Activated T-cell treated with anti-CD3 and anti-CD28 coated beads for 48 hours (primary cell): ENCODE results near the gene HIP1R.

ENCODE experiments used
- DNase-seq: peaks from one replicate; pipeline ENCODE4 v3.0.0-alpha.2; 2020; ENCODE audit warnings: low read depth

HIP1R gene

DNA sequence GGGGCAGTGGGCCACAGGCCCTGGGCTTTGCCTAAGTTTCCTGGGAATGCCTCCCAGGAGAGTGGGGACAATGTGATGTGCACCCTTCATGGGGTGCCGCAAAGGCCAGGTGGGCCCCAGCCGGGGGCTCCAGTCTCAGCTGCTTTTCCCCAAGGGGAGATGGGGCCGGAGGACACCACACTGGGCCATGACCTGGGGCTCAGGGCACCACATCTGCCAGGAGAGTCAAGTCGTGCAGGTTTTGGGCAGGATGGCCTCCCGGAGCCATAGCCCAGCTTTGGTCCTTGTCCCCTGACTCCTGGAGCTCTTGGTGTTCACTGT lies 12.2 kb downstream of the HIP1R start:
- DNase-seq: no peak

DNA sequence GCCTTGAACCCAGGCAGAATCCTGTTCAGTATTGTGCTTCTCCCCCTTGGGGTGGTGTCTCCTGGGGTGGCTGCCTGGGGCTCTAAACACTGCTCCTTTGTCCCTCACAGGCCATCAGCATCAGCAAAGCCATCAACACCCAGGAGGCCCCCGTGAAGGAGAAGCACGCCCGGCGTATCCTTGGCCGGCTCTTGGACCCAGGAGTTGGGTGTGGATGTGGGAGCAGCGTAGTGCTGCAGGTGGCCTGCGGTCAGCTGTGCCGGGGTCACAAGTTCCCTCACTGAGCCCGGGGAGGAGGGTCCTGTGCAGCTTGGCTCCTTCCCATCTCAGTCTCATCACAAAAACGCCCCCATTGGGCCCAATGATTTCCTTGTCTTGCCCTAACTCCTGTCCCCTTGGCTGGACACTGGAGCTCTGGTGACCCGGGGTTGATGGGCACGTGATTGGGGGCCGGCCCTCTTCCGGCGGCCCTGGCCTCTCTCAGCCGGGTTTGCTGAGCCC lies 12.7 kb downstream of the HIP1R start:
- no peak for DNase-seq

DNA sequence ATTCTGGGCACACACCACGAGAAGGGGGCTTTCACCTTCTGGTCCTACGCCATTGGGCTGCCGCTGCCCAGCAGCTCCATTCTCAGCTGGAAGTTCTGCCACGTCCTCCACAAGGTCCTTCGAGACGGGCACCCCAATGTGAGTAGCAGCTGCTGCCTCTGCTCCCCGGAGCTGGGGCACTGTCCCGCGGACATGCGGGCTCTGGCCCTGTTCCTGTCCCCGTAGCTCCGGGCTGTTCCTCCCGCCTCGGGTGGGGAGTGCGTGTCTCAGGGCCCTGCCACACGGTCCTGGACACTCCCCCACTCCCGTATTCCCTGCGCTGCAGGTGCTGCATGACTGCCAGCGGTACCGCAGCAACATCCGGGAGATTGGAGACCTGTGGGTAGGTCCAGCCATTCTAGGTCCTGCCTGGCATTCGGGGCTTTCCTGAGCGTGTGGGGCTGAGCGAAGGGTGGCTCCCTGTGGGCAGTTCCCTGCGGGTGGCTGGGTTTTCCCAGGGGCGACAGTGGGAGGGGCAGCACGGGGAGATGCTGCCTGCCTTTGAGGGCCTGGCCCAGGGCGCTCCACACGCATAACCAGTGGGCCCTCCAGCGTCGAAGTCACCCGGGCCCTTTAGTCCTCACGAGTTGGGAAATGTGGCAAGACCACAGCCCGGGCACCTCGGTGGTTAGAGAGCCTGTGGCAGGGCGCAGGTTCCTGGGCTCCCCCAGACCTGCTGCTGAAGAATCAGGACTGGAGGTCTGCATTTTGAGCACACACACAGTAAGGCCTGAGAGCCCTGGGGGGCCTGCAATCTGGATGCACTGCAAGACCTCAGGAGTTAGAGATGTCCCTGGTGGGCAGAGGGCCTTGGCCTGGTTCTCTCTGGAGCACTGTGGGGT lies 13.5 kb downstream of the HIP1R start:
- no peak for DNase-seq

DNA sequence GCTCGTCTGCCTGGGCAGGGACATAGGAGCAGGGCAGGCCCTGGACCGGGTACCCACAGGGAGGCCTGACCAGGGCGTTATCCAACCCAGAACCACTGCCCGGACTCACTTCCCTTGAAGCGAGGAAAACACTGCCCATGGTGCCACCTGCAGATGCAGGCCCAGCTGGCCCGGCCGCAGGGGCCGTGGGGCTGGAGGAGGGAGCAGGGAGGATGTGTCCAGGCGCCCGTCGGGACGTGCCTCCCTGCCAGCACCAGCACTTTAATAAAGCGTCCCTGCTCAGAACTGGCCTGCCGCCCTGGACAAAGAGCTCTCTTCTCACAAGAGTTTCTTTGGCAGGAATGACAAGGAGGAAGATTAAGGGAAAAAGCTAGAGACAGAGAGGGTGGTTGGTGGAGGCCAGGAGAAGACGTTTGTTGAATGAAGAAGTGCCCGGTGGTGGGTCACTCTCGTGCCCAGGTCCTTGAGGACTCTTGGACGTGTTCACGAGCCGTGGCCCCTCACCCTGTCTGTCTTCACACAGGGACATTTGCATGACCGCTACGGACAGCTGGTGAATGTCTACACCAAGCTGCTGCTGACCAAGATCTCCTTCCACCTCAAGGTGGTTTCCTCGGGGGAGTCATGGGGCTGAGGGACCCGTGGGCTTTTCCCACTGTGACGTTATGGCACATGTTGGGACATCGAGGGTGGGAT lies 14.2 kb downstream of the HIP1R start:
- no peak for DNase-seq

DNA sequence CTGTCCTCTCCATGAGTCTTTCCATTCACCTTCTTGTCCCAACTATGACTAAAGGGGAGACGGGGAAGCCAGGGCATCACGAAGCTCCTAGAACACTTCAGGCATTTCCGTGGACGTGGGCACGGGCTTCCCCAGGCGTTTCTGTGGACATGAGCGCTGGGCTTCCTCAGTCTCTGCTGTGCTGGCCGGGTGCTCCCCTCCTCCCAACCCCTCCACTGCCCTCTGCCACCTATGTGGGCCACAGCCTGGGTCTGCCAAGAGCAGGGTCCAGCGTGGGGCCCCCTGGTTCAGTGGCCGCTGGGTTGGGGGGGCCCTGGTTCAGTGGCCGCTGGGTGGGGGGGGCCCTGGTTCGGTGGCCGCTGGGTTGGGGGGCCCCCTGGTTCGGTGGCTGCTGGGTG lies 14.8 kb downstream of the HIP1R start:
- DNase-seq: no peak

DNA sequence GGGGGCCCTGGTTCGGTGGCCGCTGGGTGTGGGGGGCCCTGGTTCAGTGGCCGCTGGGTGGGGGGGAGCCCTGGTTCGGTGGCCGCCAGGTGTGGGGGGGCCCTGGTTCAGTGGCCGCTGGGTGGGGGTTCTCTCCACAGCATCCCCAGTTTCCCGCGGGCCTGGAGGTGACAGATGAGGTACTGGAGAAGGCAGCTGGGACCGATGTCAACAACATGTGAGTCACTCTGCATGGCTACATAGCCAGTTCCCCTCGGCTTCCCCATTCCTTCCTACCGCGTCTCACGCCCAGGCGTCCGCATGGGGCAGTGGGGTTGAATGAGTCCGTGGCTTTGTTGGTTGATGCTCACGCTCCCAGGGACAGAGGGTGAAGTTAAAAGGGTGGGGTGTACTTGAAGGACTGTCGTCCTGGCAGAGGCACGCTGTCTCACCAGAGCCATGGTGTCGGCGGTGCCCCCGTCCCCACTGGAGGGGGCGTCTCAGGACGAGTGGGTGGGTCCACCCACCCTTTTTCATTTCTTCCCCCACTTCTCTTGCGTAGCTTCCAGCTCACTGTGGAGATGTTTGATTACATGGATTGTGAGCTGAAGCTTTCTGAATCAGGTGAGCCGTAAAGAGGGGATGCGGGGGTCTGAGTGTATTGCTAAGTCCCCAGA lies 15.6 kb downstream of the HIP1R start:
- DNase-seq: no peak

DNA sequence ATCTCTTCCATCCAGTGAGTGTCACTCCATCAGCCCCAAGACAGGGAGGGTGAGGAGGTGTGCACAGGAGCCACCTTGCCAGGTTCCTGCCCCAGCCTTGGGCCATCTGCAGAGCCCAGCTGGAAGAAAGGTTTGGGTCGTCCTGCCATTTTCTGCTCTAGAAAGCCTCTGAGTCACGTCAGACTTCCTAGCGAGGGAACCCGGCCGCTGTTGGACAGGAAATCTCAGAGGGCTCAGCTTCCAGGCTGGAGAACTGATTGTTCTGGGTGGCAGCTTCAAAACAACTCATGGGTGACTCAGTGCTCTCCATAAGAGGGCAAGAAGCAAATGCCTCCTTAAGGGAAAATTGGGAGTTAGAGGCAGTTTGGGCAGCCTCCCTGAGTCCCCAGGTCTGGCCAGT lies 16.6 kb downstream of the HIP1R start:
- DNase-seq: no peak

DNA sequence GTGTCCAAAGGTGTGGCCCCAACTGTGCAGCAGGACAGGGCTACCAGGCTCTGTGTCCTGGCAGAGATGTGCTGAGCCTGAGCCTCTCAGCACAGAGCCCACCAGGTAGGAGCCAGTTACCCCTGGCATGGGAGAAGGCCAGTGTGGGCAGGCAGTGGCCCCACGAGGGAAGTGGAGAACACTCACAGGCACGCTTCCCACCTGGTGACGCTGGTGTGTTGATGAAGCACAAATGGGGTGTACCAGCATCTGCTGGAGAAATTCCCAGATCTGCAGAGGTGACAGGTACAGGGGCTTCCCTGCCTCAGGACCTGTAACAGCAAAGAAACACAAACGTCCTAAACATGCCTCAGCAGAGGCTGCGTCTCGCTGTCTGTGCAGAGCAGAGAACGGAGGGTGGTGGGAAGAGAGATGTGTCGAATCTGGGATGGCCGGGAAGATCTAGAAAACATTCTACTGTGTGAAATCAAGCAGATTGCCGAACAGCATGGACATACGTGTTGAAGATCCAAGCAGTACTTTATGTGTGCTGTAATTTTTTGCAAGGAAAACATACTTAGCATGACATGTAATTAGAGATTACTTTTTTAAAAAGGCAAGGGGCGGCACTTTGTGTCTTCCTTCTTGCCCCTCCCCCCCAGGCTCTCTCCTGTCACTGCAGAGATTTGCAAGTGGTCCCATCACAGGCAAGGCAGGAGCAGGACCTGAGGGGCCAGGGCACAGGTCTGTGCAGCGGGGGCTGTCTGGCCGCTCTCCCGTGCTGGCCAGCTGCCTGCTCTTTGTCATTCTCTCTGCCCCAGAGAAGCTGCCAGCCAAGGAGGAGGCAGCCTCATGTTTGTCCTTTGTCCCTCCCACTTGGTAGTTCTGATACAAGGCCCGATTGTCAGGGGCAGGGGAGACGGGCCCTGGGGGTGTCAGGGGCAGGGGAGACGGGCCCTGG lies 17.3 kb downstream of the HIP1R start:
- DNase-seq: no peak

DNA sequence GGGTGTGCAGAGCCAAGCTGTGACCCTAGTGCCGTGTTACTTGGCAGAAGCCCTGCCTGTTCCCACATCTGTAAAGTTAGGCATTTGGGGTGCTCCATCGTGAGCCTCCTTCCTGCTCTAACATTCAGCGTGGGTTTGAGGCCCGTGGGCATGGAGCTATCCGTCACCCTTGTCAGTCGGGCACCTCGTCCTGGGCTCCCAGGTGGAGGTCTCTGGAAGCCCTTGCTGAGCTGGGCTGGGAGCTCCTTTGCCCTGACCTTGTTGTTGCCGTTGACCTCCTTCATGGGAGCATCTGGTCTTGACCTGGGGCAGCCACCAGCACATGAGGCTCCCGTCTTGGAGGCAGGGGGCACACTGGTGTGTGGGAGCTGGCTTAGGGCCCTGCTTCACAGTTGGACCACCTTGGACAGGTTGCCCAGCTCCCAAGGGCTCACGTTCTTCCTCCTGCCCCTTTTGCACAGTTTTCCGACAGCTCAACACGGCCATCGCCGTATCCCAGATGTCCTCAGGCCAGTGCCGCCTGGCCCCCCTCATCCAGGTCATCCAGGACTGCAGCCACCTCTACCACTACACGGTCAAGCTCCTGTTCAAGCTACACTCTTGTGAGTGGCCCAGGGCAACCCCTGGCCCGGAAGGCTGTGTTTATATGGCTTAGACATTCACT lies 18.5 kb downstream of the HIP1R start:
- DNase-seq: no peak

DNA sequence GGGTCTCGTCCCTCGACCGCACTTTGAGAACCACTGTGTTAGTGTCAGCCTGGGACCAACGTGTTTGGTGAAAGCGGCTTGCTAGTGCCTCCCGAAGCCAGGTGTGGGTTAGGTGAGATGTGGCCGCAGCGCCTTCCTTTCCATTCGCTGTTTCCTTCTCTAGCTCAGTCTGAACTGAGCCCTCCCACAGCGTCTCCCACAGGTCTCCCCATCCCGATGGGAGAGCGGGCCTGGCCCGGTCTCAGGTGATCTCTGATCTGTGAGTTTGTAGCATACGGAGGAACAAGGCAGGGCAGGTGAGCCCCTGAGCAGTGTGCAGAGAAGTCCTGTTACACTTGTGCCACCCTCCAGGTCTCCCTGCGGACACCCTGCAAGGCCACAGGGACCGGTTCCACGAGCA lies 19.3 kb downstream of the HIP1R start:
- DNase-seq: no peak

DNA sequence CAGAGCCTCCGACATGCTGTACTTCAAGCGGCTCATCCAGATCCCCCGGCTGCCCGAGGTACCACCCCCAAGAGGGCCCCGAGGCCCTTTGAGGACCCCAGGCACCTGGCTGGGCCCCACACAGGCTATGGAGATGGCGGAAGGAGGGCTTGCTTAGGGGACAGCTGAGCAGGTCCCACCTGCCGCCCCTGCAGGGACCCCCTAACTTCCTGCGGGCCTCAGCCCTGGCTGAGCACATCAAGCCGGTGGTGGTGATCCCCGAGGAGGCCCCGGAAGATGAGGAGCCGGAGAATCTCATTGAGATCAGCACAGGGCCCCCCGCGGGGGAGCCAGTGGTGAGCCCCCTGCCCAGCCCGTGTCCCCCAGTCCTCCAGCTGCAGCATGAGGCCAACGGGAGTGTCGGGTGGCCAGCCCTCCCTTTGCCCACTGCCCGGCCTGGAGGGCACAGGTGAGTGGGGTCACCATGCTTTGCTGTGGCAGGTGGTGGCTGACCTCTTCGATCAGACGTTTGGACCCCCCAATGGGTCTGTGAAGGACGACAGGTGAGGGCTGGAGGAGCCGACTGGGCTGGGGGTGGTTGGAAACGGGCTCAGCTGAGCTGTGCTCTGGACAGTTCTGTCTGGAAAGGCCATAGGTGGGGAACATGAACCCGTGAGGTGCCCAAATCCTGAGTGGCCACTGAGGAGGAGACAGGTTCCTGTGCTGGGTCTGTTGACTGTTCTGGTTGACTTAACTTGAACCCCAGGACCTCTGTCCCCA lies 20.0 kb downstream of the HIP1R start:
- DNase-seq: no peak

DNA sequence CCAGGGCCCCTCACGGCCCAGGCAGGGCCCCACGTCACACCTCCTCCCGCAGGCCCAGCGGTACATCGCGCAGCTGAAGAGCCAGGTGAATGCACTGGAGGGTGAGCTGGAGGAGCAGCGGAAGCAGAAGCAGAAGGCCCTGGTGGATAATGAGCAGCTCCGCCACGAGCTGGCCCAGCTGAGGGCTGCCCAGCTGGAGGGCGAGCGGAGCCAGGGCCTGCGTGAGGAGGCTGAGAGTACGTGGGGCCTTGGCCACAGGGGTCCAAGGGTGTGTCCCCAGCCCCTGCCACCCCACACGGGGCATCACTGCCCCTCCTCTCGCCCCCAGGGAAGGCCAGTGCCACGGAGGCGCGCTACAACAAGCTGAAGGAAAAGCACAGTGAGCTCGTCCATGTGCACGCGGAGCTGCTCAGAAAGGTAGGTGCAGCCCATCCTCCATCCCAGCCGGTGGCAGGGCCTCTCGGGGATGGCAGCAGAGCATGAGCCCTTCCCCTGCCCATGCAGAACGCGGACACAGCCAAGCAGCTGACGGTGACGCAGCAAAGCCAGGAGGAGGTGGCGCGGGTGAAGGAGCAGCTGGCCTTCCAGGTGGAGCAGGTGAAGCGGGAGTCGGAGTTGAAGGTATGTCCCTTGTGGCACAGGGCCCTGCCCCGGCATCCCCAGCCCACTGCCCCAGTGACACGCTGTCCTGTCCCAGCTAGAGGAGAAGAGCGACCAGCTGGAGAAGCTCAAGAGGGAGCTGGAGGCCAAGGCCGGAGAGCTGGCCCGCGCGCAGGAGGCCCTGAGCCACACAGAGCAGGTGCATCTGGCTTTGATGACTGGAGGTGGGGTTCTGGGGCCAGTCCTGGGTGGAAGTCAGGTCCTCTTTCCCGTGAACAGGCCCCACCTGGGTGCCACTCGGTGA lies 20.9 kb downstream of the HIP1R start:
- DNase-seq: no peak

DNA sequence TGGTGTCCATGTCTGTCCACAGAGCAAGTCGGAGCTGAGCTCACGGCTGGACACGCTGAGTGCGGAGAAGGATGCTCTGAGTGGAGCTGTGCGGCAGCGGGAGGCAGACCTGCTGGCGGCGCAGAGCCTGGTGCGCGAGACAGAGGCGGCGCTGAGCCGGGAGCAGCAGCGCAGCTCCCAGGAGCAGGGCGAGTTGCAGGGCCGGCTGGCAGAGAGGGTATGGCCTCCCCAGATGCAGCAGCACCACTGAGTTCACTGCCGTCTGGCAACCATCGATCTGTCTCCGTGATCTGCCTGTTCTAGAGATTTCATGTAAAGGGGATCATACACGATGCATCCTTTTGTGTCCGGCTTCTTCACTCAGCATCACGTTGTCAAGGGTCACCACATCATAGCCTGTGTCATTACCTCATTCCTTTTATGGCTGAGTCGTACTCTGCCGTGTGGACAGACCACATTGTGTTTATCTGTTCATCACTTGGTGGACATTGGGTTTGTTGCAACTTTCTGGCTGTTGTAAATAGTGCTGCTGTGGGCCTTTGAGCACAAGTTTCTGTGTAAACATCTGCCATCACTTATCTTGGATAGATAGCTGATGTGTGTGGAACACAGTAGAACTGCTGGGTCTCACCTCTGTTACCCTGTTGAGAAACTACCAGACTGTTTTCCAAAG lies 21.9 kb downstream of the HIP1R start:
- no peak for DNase-seq

DNA sequence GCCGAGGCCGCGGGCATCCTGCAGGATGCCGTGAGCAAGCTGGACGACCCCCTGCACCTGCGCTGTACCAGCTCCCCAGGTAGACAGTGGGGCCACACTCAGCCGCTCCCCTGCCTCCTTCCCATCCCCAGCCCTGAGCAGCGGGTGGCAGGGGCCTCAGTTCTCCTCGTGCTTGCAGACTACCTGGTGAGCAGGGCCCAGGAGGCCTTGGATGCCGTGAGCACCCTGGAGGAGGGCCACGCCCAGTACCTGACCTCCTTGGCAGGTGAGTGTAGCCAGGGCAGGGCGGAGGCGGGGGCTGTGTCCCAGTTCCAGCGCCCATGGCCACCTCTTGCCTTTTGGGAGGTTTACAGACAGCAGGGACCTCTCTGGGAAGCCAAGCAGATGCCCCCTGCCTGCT lies 22.9 kb downstream of the HIP1R start:
- no peak for DNase-seq

DNA sequence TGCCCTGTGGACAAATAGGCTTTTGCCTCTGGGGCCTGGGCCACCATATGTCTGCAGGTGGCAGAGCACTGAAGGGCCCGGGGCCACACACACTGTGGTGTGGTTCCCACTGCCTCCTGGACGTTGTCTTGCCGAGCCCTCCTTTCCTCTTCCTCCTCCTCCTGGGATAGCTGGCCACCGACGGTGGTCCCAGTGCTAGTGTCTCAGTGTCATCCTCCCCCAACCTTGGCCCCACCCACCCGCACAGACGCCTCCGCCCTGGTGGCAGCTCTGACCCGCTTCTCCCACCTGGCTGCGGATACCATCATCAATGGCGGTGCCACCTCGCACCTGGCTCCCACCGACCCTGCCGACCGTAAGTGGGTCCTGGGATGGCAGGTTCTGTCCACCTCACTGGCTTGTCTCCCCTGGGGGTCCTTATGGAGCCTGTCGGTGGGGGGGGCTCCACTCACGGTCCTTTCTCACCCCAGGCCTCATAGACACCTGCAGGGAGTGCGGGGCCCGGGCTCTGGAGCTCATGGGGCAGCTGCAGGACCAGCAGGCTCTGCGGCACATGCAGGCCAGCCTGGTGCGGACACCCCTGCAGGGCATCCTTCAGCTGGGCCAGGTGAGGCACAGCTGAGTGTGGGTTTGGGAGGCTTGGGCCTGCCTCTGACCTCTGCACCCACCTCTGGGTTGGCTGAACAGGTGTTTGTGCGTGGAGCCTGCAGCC lies 23.5 kb downstream of the HIP1R start:
- DNase-seq: no peak

DNA sequence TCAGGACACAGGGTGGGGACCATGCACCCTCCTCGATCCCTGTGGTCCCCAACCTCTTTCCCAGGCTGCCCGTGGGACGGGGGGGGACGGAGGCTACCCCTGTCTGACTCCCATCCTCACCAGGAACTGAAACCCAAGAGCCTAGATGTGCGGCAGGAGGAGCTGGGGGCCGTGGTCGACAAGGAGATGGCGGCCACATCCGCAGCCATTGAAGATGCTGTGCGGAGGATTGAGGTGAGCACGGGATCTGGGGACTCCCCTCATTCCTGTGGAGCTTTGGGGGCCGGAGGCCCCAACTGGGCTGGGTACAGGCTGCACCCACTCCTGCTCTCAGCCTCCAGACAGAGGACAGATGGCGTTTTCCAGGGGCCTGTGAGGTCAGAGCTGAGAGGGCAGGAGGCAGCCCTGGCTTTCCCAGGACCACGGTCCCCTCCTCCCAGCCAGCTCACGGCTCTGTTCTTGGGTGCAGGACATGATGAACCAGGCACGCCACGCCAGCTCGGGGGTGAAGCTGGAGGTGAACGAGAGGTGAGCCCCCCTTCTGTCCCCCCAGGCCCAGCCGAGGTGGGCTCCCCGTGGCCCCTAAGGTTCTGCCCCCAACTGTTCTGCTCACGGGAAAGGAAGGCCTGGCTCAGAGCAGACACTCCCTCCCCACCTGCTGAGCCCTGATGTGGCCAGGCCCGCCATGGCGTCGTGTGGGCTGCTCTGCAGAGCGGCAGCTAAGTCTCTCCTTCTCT lies 24.2 kb downstream of the HIP1R start:
- no peak for DNase-seq

DNA sequence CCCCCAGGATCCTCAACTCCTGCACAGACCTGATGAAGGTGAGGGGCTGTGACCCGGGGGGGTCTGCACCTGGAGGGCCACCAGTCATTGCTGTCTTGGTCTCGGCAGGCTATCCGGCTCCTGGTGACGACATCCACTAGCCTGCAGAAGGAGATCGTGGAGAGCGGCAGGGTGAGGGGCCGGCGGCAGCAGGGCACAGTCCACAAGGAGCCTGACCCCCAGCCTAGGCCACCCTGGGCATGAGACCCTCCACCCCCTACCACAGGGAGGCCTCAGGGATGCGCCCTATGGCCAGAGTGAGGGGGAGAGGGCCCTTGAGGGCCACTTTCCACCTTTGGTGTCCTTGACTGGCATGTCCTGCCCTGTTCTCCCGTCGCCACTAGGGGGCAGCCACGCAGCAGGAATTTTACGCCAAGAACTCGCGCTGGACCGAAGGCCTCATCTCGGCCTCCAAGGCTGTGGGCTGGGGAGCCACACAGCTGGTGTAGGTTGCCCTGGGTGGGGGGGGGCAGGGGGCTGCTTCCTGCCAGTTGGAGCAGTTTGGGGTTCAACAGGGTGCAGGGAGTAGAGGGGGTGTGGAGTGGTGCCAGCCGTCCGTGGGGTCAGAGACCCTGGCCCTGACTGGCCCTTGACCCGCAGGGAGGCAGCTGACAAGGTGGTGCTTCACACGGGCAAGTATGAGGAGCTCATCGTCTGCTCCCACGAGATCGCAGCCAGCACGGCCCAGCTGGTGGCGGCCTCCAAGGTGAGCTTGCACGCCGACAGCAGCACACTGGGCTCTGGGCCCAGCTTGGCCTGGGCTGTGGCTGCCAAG lies 25.0 kb downstream of the HIP1R start:
- DNase-seq: peak; percentile 77
